Astrocyte (in vitro differentiated cells and primary cell): ENCODE results near the gene CASP5. TPM values are rescaled to one million over a fixed set of nuclear protein-coding genes. Genes with fewer than 3 reads are reported as not detected.
"Not testable (repeated sequence)": the region's sequence is repeated elsewhere in the genome, so short reads cannot be mapped to it uniquely, and the experiment has no call there.

ENCODE experiments used
- DNase-seq: peaks from one replicate; pipeline ENCODE4 v3.0.0-alpha.2; 2010; ENCODE audit warnings: low read depth
- FAIRE-seq: peaks from 2 replicates; lab custom pipeline; 2011; peaks lifted over from hg19 to GRCh38; lab: Jason Lieb, UNC
- H2AFZ ChIP-seq: 2 replicates; pipeline ENCODE4 v1.6.0; 2012; ENCODE audit warnings: low read depth, low read length, inconsistent platforms
- H3K27ac ChIP-seq: 2 replicates; pipeline ENCODE4 v1.5.1; 2011; ENCODE audit warnings: low read depth, low read length, inconsistent platforms
- H3K27me3 ChIP-seq: 2 replicates; pipeline ENCODE4 v1.6.0; 2011; ENCODE audit warnings: low read length, inconsistent platforms; ENCODE audit not compliant: insufficient read depth
- H3K36me3 ChIP-seq: 2 replicates; pipeline ENCODE4 v1.5.1; 2011; ENCODE audit warnings: low read length, inconsistent platforms; ENCODE audit not compliant: insufficient read depth
- H3K4me1 ChIP-seq: 2 replicates; pipeline ENCODE4 v1.5.1; 2011; ENCODE audit warnings: low read length, inconsistent platforms; ENCODE audit not compliant: insufficient read depth
- H3K4me2 ChIP-seq: 2 replicates; pipeline ENCODE4 v1.6.0; 2012; ENCODE audit warnings: low read length, inconsistent platforms
- H3K4me3 ChIP-seq: 2 replicates; pipeline ENCODE4 v1.5.1; 2011; ENCODE audit warnings: low read depth, mild to moderate bottlenecking, low read length, inconsistent platforms; ENCODE audit not compliant: insufficient read depth
- H3K79me2 ChIP-seq: 2 replicates; pipeline ENCODE4 v1.6.0; 2012; ENCODE audit warnings: mild to moderate bottlenecking, low read length, inconsistent platforms; ENCODE audit not compliant: insufficient read depth
- H3K9ac ChIP-seq: 2 replicates; pipeline ENCODE4 v1.6.0; 2012; ENCODE audit warnings: mild to moderate bottlenecking, low read length, inconsistent platforms
- H3K9me3 ChIP-seq: 2 replicates; pipeline ENCODE4 v1.5.1; 2012; ENCODE audit warnings: low read depth, mild to moderate bottlenecking, low read length, inconsistent platforms; ENCODE audit not compliant: insufficient read depth
- H4K20me1 ChIP-seq: 2 replicates; pipeline ENCODE4 v1.6.0; 2012; ENCODE audit warnings: low read length, inconsistent platforms; ENCODE audit not compliant: insufficient read depth
- H3K27ac Mint-ChIP-seq: one replicate; pipeline ENCODE4 v1.8.0; 2021; ENCODE audit warnings: mild to moderate bottlenecking, mixed read lengths; ENCODE audit not compliant: unreplicated experiment
- H3K27me3 Mint-ChIP-seq: one replicate; pipeline ENCODE4 v1.8.0; 2021; ENCODE audit warnings: low read depth, mixed read lengths; ENCODE audit not compliant: unreplicated experiment
- H3K36me3 Mint-ChIP-seq: one replicate; pipeline ENCODE4 v1.8.0; 2021; ENCODE audit warnings: low read depth, mixed read lengths; ENCODE audit not compliant: unreplicated experiment
- H3K4me1 Mint-ChIP-seq: one replicate; pipeline ENCODE4 v1.8.0; 2021; ENCODE audit warnings: low read depth, mixed read lengths; ENCODE audit not compliant: unreplicated experiment
- H3K4me3 Mint-ChIP-seq: one replicate; pipeline ENCODE4 v1.8.0; 2021; ENCODE audit warnings: mild to moderate bottlenecking, moderate library complexity, mixed read lengths; ENCODE audit not compliant: unreplicated experiment
- H3K9me3 Mint-ChIP-seq: one replicate; pipeline ENCODE4 v1.8.0; 2021; ENCODE audit warnings: mild to moderate bottlenecking, mixed read lengths; ENCODE audit not compliant: unreplicated experiment
- CTCF ChIP-seq: IDR thresholded peaks from 2 replicates; pipeline ENCODE4 v1.5.1; 2011; ENCODE audit warnings: low read depth, mild to moderate bottlenecking, inconsistent platforms, low read length, moderate library complexity; ENCODE audit not compliant: insufficient read depth
- EZH2 ChIP-seq: IDR thresholded peaks from 2 replicates; pipeline ENCODE4 v1.6.1; 2012; ENCODE audit warnings: mild to moderate bottlenecking, low read length, inconsistent platforms; ENCODE audit not compliant: insufficient read depth
- total RNA-seq: library from RNA; stranded (reverse); gene quantifications from 2 replicates; pipeline ENCODE4 v1.2.1, GENCODE V29; 2021

Gene CASP5
- total RNA-seq, 1 donor from 2014 or later = not detected

GRCh38 chr11:104979839-104980238, 43.1 kb downstream of the CASP5 start:
- Histone ChIP-seq H3K9me3 (no peaks in the 10 kb centered on the region), H3K36me3 (no peaks in the 10 kb centered on the region), H3K27ac (no peak overlapping the region), H3K4me2 (no peak overlapping the region), H3K9ac (no peak overlapping the region), H3K27me3 (no peaks in the 10 kb centered on the region), H2AFZ (no peak overlapping the region), H3K4me3 (no peak overlapping the region), H4K20me1 (no peaks in the 10 kb centered on the region), H3K79me2 (no peaks in the 10 kb centered on the region), H3K4me1 (no peaks in the 10 kb centered on the region)
- Mint-ChIP-seq H3K36me3 (no peaks in the 10 kb centered on the region), H3K27me3 (no peaks in the 10 kb centered on the region), H3K27ac (no peak overlapping the region), H3K4me1 (no peaks in the 10 kb centered on the region), H3K4me3 (no peak overlapping the region), H3K9me3 (no peaks in the 10 kb centered on the region)
- TF ChIP-seq EZH2 (no peak), CTCF (no peak)
- DNase-seq (no peak), FAIRE-seq (no peak)

- no peaks in the 10 kb centered on the region for H4K20me1 ChIP-seq
- peaks cover 8% of the 10 kb centered on the region for H3K9me3 Mint-ChIP-seq
- no peaks in the 10 kb centered on the region for H3K36me3 Mint-ChIP-seq
These were observed 49.4 kb downstream of the CASP5 start for GRCh38 chr11:104973616-104974015.

GRCh38 chr11:104972924-104973323, 50.0 kb downstream of the CASP5 start:
- H4K20me1 ChIP-seq, H3K27ac ChIP-seq, H3K4me1 ChIP-seq, H3K79me2 ChIP-seq, H3K4me3 ChIP-seq, H3K4me2 ChIP-seq, FAIRE-seq, H3K27me3 Mint-ChIP-seq, H3K27me3 ChIP-seq, H3K36me3 ChIP-seq, H3K9me3 ChIP-seq, H3K9ac ChIP-seq, H2AFZ ChIP-seq, DNase-seq, H3K4me1 Mint-ChIP-seq, H3K36me3 Mint-ChIP-seq, H3K27ac Mint-ChIP-seq, H3K9me3 Mint-ChIP-seq, H3K4me3 Mint-ChIP-seq: not testable (repeated sequence)

More at GRCh38 chr11:104973616-104974015, 49.4 kb downstream of the CASP5 start:
- H3K79me2 ChIP-seq = no peaks in the 10 kb centered on the region
- TF ChIP-seq CTCF = no peak
- no peak for TF ChIP-seq EZH2
- no peaks in the 10 kb centered on the region for H3K36me3 ChIP-seq
- no peaks in the 10 kb centered on the region for H3K4me1 ChIP-seq
- Mint-ChIP-seq H3K4me1 (no peaks in the 10 kb centered on the region), H3K27ac (no peak overlapping the region), H3K27me3 (no peaks in the 10 kb centered on the region), H3K4me3 (no peak overlapping the region)
- no peak overlapping the region for H3K27ac ChIP-seq
- FAIRE-seq = no peak
- no peak overlapping the region for H3K4me2 ChIP-seq
- no peak overlapping the region for H3K4me3 ChIP-seq
- no peak for DNase-seq
- H2AFZ ChIP-seq = no peak overlapping the region
- H3K9me3 ChIP-seq = no peaks in the 10 kb centered on the region
- no peak overlapping the region for H3K9ac ChIP-seq
- no peaks in the 10 kb centered on the region for H3K27me3 ChIP-seq
